Measurements from ENCODE around the gene HOXA7. TPM values are rescaled to one million over a fixed set of nuclear protein-coding genes. Genes with fewer than 3 reads are reported as not detected.

Gene HOXA7
- total RNA-seq, 1 experiment from 2014 or later: 3.8 TPM

GRCh38 chr7:27111042-27111750 is 45.3 kb downstream of the HOXA7 start:
- DNase-seq (ENCODE audit: extremely low read depth, low read depth): no peak

DNA sequence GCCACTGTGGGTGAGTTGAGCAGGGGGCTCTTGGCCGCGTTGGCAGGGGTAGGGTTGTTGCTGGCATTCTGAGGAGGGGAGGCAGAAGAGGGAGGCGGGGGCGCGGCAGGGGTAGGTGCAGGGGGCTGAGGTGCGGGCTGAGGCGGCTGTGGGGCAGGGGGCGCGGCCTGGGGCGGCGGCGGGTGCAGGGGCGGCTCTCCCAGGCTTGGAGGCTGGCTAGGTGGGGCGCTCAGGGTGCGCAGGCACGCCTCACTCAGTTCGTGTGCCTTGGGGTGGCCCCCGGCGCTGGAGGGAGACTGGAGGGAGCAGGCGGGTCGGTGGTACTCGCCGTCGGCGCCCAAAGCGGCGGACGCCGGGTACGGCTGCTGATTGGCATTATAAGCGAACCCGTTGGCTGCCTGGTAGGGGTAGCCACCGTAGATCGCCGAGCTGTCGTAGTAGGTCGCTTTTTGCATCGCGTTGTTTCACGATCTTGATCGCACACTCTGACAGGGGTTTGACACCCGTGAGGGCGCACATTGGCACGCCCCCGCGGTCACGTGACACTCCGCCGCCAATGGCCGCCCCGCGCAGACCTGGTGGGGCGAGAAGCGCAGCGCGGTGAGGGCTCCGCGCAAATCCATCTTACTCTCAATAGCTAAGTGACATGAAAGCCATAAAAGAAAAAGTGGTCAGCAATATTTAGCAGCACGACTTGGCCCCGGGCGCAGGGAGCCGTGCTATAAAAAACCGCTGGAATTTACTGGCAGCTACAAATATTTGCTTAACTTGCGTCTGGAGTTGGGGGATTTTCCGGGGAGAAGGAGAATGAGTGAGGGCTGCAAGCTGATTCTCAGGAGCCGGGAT is 46.1 kb downstream of the HOXA7 start:
- DNase-seq (ENCODE audit: extremely low read depth, low read depth): no peak

GRCh38 chr7:27109466-27110185 is 46.8 kb downstream of the HOXA7 start:
- DNase-seq (ENCODE audit: extremely low read depth, low read depth): no peak

GRCh38 chr7:27108390-27109127 is 47.9 kb downstream of the HOXA7 start:
- no peak for DNase-seq (ENCODE audit: extremely low read depth, low read depth)

- DNase-seq (ENCODE audit: extremely low read depth, low read depth): no peak
These were observed 48.8 kb downstream of the HOXA7 start for GRCh38 chr7:27107391-27108381.

- DNase-seq (ENCODE audit: extremely low read depth, low read depth): no peak
These were observed 49.6 kb downstream of the HOXA7 start for GRCh38 chr7:27106901-27107240.

- DNase-seq (ENCODE audit: extremely low read depth, low read depth): no peak
These were observed 50.1 kb downstream of the HOXA7 start for GRCh38 chr7:27106181-27106900.

- DNase-seq (ENCODE audit: extremely low read depth, low read depth): no peak
These were observed 51.0 kb downstream of the HOXA7 start for GRCh38 chr7:27105301-27106031.

DNA sequence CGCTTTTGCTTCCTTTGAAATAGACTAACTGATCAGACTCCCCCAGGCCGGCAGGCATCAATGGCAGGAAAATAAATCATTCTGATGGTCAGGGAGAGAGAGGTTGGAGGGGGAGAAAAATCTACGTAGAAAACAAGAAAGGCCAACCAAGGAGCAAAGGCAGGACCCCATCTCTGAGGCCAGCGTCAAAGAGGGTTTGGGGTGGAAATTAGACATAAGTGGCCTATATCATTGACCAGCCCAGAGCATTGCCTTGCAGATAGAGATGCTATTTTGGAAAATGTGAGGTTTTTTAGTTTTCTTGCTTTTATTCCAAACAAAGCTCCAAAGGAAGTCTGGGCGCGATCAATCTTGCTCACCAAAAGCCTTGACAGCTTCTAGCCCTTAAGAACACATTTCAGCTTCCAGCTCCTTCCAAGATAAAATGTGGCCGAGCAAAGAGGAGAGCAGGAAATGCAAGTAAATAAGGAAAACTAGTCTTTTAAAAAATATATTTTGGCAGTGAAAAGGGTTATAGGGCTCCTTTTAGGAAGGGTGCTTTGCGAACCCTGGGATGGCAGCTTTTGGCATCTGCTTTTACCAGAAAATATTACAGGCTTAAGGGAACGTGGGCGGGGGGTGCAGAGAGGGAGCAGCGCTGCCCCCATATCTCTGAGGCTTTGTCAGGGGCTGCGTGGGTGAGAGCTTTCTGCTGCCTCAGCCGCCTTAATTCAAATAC is 52.0 kb downstream of the HOXA7 start:
- DNase-seq (ENCODE audit: extremely low read depth, low read depth): no peak

Small RNAs within 50 kb of the gene (small RNA-seq; reads per million reads assigned to genes)
- 0 reads per million in 2 experiments for gene AC004080.5
- 0 reads per million in 2 experiments for gene RF02140
- 0 reads per million in 2 experiments for gene RF02141

Other genes starting within 250 kb of the HOXA7 start
- 0.87 TPM in 1 of 2 replicates, not detected in the other for gene HOXA1, start 60.7 kb downstream of the HOXA7 start, total RNA-seq (2014; rRNA removed; shearing (Covaris generic))
- gene HOXA2, start 54.0 kb downstream of the HOXA7 start, total RNA-seq (2014; rRNA removed; shearing (Covaris generic)): 1.8 and 3.0 TPM in 2 replicates
- gene HOXA4, start 25.9 kb downstream of the HOXA7 start, total RNA-seq (2014; rRNA removed; shearing (Covaris generic)): 0.57 and 0.61 TPM in 2 replicates
- 7.5 and 12.8 TPM in 2 replicates for gene HOXA5, start 13.0 kb downstream of the HOXA7 start, total RNA-seq (2014; rRNA removed; shearing (Covaris generic))
- gene HOXA6, start 8.9 kb downstream of the HOXA7 start, total RNA-seq (2014; rRNA removed; shearing (Covaris generic)): 6.7 and 8.3 TPM in 2 replicates
- gene HOXA3, start 4.1 kb downstream of the HOXA7 start, total RNA-seq (2014; rRNA removed; shearing (Covaris generic)): 4.4 and 5.8 TPM in 2 replicates
- 5.1 and 7.8 TPM in 2 replicates for gene HOXA9, start 8.9 kb upstream of the HOXA7 start, total RNA-seq (2014; rRNA removed; shearing (Covaris generic))
- 9.8 and 11.9 TPM in 2 replicates for gene HOXA10, start 17.6 kb upstream of the HOXA7 start, total RNA-seq (2014; rRNA removed; shearing (Covaris generic))
- gene HOXA11, start 28.6 kb upstream of the HOXA7 start, total RNA-seq (2014; rRNA removed; shearing (Covaris generic)): 6.7 and 7.1 TPM in 2 replicates
- gene HOXA13, start 43.4 kb upstream of the HOXA7 start, total RNA-seq (2014; rRNA removed; shearing (Covaris generic)): 1.9 and 2.7 TPM in 2 replicates
- gene EVX1, start 86.1 kb upstream of the HOXA7 start, total RNA-seq (2014; rRNA removed; shearing (Covaris generic)): 0.12 TPM in 1 of 2 replicates, not detected in the other